GM18861 (cell line): ENCODE data around the gene SLC25A38.

ENCODE experiments used
- ATAC-seq: cut with Tn5 transposase; IDR thresholded peaks from one replicate; pipeline ENCODE4 v1.9.1; 2021; ENCODE audit not compliant: unreplicated experiment

SLC25A38 gene

GRCh38 chr3:39376959-39377634 is 6.1 kb upstream of the SLC25A38 start:
- ATAC-seq, result no peak

DNA sequence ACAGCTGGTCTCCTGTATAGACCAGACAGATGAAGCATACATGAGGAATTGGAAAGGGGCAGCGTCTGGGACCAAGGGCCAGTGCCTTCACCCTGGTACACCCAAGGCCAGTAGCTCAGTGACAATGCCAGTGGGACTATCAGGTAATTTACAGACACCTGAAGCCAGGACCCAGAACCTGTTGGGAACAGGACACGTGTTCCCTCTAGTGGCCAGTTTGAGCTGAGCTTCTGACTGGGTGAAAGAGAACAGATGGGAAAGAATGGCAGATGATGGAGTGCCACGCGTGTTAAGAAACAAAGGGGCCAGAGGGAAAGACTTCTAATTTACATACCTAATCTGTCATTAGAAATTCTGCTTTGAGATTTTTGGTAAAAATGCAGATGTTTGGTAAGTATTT is 5.1 kb upstream of the SLC25A38 start:
- ATAC-seq, result peak; percentile 65

DNA sequence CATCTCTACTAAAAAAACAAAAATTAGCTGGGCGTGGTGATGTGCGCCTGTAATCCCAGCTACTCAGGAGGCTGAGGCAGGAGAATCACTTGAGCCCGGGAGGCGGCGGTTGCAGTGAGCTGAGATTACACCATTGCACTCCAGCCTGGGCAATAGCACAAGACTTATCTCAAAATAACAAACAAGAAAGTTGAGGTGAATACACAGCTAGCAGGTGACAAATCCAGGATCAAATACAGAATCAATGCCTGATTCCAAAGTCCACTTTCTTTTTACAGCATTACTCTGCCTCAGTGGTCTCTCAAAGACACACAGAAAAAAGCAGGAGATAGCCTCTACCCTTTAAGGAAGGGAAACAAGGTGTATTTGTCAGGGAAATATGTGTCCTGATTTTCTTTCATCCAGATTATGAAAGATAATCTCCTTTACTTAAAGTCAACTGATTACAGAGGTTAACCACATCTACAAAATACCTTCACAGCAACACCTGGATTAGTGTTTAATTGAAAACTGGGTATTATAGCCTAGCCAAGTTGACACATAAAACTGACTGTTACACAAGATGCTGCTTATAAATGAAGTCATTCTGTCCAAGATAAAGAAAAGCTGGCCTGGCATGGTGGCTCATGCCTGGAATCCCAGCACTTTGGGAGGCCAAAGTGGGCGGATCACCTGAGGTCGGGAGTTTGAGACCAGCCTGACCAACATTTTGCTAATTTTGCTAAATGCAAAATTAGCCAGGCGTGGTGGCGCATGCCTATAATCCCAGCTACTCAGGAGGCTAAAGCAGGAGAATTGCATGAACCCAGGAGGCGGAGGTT is 4.0 kb upstream of the SLC25A38 start:
- ATAC-seq, result no peak

DNA sequence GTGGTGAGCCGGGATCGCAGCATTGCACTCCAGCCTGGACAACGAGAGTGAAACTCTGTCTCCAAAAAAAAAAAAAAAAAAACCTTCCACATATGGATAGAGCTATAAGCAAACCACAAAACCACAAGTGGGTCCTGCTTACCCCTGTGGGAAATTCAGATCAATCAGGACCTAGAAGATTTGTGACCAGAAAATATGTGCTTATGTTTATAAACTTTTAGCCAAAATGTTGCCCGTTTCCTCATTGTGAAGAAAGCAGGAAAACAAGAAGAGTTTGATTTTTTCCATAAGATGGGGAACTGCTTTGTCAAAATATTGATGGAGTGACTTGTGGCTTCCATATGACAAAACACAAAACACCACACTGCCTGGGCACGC is 3.4 kb upstream of the SLC25A38 start:
- ATAC-seq, result no peak

DNA sequence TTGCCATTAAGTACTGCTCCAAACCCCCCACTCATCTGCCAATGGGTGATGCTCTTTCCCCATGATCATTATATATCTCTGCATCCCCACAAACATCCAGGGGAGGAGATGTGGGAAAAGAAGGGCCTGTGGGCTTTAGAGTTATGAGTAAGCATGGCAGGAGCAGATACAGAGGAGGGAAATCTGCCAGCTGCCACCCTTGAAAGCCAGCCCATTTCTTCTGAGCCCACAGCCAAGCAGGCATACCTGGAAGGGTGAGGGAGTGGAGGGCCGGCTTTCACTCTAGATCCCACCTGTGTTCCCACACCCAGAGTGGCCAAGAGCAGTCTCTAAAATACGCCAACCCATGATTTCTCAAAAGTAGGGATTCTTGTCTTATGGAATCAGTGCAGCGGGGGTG is 1.7 kb upstream of the SLC25A38 start:
- ATAC-seq, result no peak

- ATAC-seq, result peak; percentile 52
Measured at GRCh38 chr3:39383881-39384664, 903 bp downstream of the SLC25A38 start.

GRCh38 chr3:39384665-39385000 is 1.5 kb downstream of the SLC25A38 start:
- no peak for ATAC-seq

GRCh38 chr3:39385456-39386090 is 2.4 kb downstream of the SLC25A38 start:
- ATAC-seq, result no peak

GRCh38 chr3:39386318-39386717 is 3.1 kb downstream of the SLC25A38 start:
- no peak for ATAC-seq

GRCh38 chr3:39387411-39387975 is 4.3 kb downstream of the SLC25A38 start:
- no peak for ATAC-seq

DNA sequence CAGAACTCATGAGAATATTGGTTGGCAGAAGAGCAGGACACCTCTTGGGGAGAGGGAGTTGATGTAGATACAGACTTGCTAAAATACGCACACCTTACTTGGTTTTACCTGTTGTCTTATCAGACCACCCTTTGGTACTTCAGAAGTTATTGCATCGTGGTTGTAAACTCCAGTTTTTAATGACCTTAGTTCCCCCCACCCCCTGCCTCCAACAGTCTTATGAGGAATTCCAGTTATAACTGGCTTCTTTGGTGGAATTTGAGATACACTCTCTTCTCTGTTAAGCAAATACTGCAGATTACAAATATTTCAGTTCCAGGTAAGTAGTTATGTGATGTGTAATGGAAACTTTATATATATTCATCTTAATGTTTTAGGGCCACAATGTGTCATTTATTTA is 5.0 kb downstream of the SLC25A38 start:
- no peak for ATAC-seq

- ATAC-seq, result peak; percentile 86
Measured at GRCh38 chr3:39388741-39389248, 5.6 kb downstream of the SLC25A38 start.

DNA sequence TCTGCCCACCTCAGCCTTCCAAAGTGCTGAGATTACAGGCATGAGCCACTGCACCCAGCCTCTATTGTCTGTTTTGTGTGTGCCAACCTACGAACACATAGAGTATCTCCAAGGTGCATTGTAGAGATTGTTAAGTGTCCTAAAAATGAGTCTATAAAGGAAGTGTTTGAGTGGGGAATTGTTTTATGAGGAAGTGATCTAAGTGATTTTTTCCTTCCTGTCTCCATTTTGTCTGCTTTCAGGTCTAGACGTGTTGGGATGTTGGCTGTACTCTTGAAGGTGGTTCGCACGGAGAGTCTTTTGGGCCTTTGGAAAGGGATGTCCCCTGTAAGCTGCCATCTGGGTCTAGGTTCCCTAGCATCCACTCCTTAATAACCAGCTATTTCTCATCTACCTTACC is 7.0 kb downstream of the SLC25A38 start:
- no peak for ATAC-seq

GRCh38 chr3:39396690-39397089 is 13.5 kb downstream of the SLC25A38 start:
- no peak for ATAC-seq

- ATAC-seq, result no peak
Measured at GRCh38 chr3:39398700-39399099, 15.5 kb downstream of the SLC25A38 start.

- ATAC-seq, result no peak
Measured at GRCh38 chr3:39401983-39402382, 18.8 kb downstream of the SLC25A38 start.

GRCh38 chr3:39404943-39405686 is 21.9 kb downstream of the SLC25A38 start:
- ATAC-seq, result no peak

- no peak for ATAC-seq
Measured at GRCh38 chr3:39405687-39406367, 22.7 kb downstream of the SLC25A38 start.

- ATAC-seq, result peak; percentile 89
Measured at GRCh38 chr3:39406368-39407258, 23.4 kb downstream of the SLC25A38 start, which contains the start of gene RPSA. Gene RPSA, plus strand, starts transcription at chr3:39406720. Its CDS starts 934 bp downstream, at chr3:39407654.
